ENCODE measurements around the gene LBX2.

GRCh38 chr2:74533464-74533863 is 34.1 kb upstream of the LBX2 start:
- TF ChIP-seq CTCF (IDR thresholded peaks at IDR 0.05) = no peak
- no peak for TF ChIP-seq POLR2A (IDR thresholded peaks at IDR 0.05)

Data from thyroid gland (tissue), 4 donors.